Skeletal muscle satellite cell (primary cell): ENCODE data around the gene PTPRG.
A peak's percentile ranks its signal among the peaks of the same experiment; 100 is the strongest.

ENCODE experiments used
- H3K27me3 ChIP-seq: 2 replicates; pipeline ENCODE4 v1.7.0; 2013; ENCODE audit warnings: low read length; ENCODE audit not compliant: control insufficient read depth, insufficient read depth
- H3K36me3 ChIP-seq: 2 replicates; pipeline ENCODE4 v1.7.0; 2013; ENCODE audit warnings: mild to moderate bottlenecking, control low read depth, low read length; ENCODE audit not compliant: insufficient read depth
- H3K4me1 ChIP-seq: 2 replicates; pipeline ENCODE4 v1.7.0; 2013; ENCODE audit warnings: low read length; ENCODE audit not compliant: control insufficient read depth, insufficient read depth
- H3K4me2 ChIP-seq: 2 replicates; pipeline ENCODE4 v1.7.0; 2013; ENCODE audit warnings: mild to moderate bottlenecking, low read length
- H3K4me3 ChIP-seq: 2 replicates; pipeline ENCODE4 v1.7.0; 2013; ENCODE audit warnings: low read length
- H3K9ac ChIP-seq: 2 replicates; pipeline ENCODE4 v1.7.0; 2013; ENCODE audit warnings: mild to moderate bottlenecking, low read depth, low read length, moderate library complexity
- H3K9me3 ChIP-seq: replicated peaks from 2 replicates; pipeline ENCODE4 v1.7.0; 2013; ENCODE audit warnings: mild to moderate bottlenecking, control low read depth, low read length

PTPRG gene

DNA sequence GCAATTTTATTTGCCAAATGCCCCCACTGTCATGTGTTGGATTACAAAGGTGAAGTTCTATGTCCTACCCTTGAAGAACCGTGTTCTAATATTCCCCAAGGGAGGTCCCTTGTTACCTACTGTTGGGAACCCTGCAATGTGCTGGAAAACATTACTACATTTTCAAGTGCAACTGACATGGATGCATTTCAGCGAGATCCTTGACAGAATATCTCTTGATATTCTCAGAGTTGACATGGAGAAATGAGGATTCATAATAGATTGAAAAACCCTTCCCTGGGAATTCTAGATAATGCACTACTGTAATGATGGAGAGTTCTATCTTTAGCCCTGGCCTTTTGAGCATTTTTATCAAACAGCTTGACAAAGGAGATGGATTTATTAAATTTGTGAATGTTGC is 414.6 kb downstream of the PTPRG start:
- H3K27me3 ChIP-seq: no peaks in the 10 kb centered on the region
- H3K4me2 ChIP-seq: no peak overlapping the region
- no peak overlapping the region for H3K9ac ChIP-seq
- H3K9me3 ChIP-seq: no peaks in the 10 kb centered on the region
- H3K4me3 ChIP-seq: no peak overlapping the region
- H3K4me1 ChIP-seq: peaks cover 17% of the 10 kb centered on the region
- no peaks in the 10 kb centered on the region for H3K36me3 ChIP-seq

DNA sequence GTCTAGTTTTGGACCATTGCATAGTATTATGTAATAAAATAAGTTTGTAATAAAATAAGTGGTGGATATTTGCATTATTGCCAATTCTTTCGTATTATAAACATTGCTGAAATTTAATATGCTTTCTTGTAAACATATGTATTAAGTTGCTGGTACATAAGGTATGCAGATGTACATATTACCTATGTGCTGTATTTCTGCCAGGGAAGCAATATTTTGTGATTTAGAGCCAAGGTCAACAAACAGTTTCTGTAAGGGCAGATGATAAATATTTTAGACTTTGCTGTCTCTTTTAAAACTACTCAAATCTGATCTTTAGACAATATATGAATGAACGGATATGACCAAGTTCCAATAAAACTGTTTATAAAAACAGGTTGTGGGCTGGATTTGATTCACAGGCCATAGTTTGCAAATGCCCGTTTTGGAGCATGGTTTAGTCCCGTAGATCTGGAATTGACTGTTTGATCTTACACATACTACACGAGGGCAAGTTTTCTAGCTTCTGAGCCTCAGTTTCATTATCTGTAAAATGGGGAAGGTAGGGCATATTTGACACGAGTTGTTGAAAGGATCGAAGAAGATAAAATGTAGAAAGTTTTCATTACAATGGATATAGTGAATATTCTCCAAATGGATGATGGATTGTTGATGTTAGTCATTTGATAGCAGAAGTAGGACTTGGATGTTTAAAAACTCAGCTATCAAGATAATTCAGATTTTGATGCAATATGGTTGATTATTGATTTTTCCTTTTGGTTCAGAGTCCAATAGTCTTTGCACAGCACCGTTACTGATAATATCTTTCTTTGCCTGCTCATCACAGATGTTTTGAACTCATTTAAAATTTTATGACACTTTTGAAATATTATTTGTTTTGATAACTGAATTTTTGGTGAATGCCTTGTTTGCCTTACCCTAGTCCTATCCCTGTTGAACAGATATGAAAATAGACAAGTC is 417.4 kb downstream of the PTPRG start:
- no peak overlapping the region for H3K9ac ChIP-seq
- H3K4me1 ChIP-seq: peaks cover 17% of the 10 kb centered on the region
- H3K36me3 ChIP-seq: no peaks in the 10 kb centered on the region
- no peaks in the 10 kb centered on the region for H3K27me3 ChIP-seq
- no peak overlapping the region for H3K4me3 ChIP-seq
- H3K9me3 ChIP-seq: no peaks in the 10 kb centered on the region
- no peak overlapping the region for H3K4me2 ChIP-seq

DNA sequence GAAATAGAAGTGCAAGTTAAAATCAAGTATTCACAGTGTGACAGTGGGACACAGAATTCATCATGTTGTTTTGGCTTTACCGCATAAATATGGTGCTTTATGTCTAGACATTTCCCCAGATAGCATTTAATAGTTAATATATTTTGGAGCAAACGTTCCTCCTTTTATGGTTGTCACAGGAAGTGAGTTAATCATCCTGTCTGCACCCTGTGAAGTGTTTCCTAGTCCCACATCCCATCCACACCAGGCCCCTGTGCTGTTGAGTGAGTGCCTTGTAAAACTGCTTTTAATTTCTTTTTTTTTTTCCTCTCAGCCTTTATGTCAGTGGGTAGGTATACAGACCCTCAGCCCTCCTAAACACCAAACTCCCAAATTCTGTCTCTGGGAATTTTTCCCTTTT is 418.3 kb downstream of the PTPRG start:
- Histone ChIP-seq H3K36me3 (no peaks in the 10 kb centered on the region), H3K27me3 (no peaks in the 10 kb centered on the region), H3K4me1 (peaks cover 18% of the 10 kb centered on the region), H3K4me3 (no peak overlapping the region), H3K9me3 (no peaks in the 10 kb centered on the region), H3K9ac (peak overlapping the region; percentile 46), H3K4me2 (peak overlapping the region; percentile 43)

DNA sequence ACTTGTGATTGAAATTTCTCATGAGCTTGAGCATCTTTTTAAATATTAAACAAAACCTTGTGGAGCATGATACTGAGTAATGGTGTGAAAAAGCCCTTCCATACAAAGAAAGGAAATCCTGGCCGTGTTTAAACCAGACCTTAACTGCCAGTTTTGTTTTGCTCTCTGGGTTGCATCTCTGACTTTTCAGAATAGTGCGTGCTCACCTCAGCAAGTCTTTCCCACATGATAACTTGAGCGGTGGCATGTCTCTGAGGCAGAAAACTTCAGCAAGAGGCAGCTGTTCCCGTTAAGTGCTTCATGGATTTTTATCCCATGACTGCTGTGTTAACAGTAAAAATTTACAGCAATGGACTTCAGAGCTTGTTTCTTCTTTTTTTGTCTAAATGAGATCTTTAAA is 418.7 kb downstream of the PTPRG start:
- no peaks in the 10 kb centered on the region for H3K27me3 ChIP-seq
- H3K36me3 ChIP-seq: no peaks in the 10 kb centered on the region
- no peaks in the 10 kb centered on the region for H3K9me3 ChIP-seq
- H3K4me1 ChIP-seq: peaks cover 22% of the 10 kb centered on the region
- no peak overlapping the region for H3K4me3 ChIP-seq
- peak overlapping the region; percentile 46 for H3K9ac ChIP-seq
- H3K4me2 ChIP-seq: peak overlapping the region; percentile 43

DNA sequence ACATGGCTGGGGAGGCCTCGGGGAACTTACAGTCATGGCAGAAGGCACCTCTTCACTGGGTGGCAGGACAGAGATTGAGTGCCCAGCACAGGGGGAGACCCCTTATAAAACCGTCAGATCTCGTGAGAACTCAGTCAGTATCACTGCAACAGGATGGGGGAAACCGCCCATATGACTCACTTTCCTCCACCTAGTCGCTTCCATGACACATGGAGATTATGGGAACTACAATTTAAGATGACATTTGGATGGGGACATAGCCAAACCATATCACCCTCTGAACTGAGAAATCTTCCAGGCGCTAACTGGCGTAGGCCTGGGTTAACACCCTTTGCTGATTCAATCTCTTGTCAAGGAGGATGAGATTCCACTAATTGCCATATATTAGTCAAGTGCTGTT is 419.7 kb downstream of the PTPRG start:
- H3K36me3 ChIP-seq: no peaks in the 10 kb centered on the region
- no peak overlapping the region for H3K4me3 ChIP-seq
- H3K4me2 ChIP-seq: no peak overlapping the region
- peaks cover 26% of the 10 kb centered on the region for H3K4me1 ChIP-seq
- H3K9ac ChIP-seq: no peak overlapping the region
- no peaks in the 10 kb centered on the region for H3K9me3 ChIP-seq
- no peaks in the 10 kb centered on the region for H3K27me3 ChIP-seq

DNA sequence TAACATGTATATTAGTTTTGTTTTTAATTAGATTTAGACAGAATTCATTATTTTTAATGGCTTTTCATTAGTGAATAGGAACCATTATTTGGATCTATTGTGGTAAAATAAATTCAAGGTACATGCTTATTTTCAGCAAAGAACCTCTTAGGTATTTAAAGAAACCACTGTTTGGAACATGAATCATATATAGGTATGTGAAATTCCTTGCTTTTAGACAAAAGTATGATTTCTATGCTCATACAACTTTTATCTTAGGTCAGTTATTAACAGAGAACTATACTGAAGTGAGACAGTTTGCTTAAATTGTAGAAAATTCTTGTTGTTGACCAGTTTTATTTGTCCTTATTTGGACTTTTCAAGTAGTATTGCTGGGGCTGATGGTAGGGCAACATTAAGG is 422.1 kb downstream of the PTPRG start:
- H3K4me3 ChIP-seq: no peak overlapping the region
- H3K36me3 ChIP-seq: no peaks in the 10 kb centered on the region

DNA sequence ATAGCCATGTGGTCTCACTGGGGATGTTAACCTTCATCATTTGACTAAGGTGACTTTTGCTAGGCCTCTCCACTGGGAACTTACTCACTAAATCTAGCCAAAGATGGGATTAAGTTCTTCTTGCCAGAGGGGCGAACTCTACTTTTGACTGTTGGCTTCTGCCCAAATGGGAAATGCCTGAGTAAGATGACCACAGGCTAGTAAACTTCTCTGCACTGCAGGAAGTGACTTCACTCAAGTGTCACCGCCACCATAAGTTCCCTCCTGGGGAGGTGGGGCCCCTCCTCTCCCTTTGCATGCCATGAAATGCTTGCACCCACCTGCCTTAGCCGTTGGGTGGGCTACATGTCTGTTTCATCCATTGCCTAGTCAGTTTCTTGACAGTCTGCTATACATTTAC is 423.6 kb downstream of the PTPRG start:
- Histone ChIP-seq H3K4me1 (peaks cover 18% of the 10 kb centered on the region), H3K27me3 (no peaks in the 10 kb centered on the region), H3K4me2 (no peak overlapping the region), H3K36me3 (no peaks in the 10 kb centered on the region), H3K9me3 (no peaks in the 10 kb centered on the region), H3K9ac (no peak overlapping the region), H3K4me3 (no peak overlapping the region)

More for the DNA sequence above, 422.1 kb downstream of the PTPRG start:
- no peak overlapping the region for H3K4me2 ChIP-seq
- no peaks in the 10 kb centered on the region for H3K27me3 ChIP-seq
- H3K4me1 ChIP-seq: peaks cover 26% of the 10 kb centered on the region
- no peaks in the 10 kb centered on the region for H3K9me3 ChIP-seq
- no peak overlapping the region for H3K9ac ChIP-seq

DNA sequence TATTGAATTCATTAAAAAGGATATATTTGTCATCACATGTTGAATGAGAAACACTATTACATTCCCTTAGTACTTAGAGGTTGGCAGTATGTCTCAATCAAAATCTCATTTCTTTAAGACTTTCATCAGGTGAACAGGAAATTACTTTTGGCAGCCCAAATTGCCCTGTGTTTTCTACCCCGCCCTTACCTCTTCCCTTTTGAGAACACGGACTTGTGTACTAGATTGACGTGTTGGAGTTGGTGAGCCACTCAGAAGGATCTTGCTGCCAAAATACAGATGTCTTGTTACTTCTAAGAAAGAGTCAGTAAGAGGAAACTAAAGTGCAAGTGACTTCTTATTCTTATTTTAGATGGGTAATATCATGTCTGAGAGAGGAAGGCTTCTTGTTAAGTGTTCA is 425.1 kb downstream of the PTPRG start:
- Histone ChIP-seq H3K4me3 (no peak overlapping the region), H3K27me3 (no peaks in the 10 kb centered on the region), H3K9ac (no peak overlapping the region), H3K36me3 (no peaks in the 10 kb centered on the region), H3K4me1 (peaks cover 10% of the 10 kb centered on the region), H3K9me3 (no peaks in the 10 kb centered on the region), H3K4me2 (no peak overlapping the region)

DNA sequence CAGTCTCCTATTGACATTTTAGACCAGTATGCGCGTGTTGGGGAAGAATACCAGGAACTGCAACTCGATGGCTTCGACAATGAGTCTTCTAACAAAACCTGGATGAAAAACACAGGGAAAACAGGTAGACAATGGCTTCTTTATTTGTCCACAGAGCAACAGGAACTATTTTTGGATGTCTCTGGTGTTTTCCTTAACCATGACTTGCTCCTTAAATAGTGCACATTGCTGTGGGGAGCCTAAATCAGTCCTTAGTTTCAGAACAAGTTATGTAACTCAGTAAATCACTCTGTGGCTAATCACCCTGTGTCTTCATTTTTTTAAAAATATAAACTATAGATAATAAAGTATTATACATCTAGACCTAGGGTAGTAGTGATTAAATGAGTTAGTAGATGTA is 428.3 kb downstream of the PTPRG start:
- Histone ChIP-seq H3K9ac (no peak overlapping the region), H3K4me3 (no peak overlapping the region), H3K4me1 (peaks cover 8% of the 10 kb centered on the region), H3K4me2 (no peak overlapping the region), H3K9me3 (no peaks in the 10 kb centered on the region), H3K36me3 (no peaks in the 10 kb centered on the region), H3K27me3 (no peaks in the 10 kb centered on the region)

DNA sequence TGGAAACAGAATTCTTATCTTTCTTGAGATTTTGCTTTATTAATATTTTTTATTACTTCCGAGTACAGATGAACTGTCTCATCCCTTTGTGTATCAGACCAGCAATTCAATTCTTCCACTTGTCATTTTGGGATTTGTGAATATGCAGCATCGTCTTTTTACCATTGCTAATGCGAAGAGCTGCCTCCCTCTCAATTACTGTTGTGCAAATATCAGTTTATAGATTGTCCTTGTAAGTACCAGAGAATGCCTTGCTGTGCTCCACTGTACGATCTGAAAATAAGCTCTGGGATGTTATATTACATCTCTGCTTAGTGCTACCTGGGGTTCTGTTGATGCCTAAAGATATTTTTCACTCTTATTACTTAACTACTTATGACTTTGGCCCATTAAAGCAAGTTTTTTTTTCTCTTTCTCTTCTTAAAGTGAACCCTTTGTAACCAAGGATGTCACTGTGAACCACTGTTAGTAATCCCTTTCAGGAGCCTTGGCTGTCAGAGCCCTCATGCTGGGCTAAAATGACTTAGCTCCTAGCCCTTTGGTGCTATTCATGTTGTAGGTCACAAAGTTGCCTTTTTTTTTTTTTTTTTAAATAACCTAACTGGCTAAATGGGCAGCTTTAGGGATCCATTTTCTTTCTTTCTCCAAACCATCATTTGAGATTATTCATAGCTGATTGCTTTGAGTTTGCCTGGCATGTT is 429.1 kb downstream of the PTPRG start:
- no peaks in the 10 kb centered on the region for H3K4me1 ChIP-seq
- H3K36me3 ChIP-seq: no peaks in the 10 kb centered on the region
- no peaks in the 10 kb centered on the region for H3K27me3 ChIP-seq
- H3K9ac ChIP-seq: no peak overlapping the region
- H3K4me2 ChIP-seq: no peak overlapping the region
- H3K9me3 ChIP-seq: no peaks in the 10 kb centered on the region
- no peak overlapping the region for H3K4me3 ChIP-seq

DNA sequence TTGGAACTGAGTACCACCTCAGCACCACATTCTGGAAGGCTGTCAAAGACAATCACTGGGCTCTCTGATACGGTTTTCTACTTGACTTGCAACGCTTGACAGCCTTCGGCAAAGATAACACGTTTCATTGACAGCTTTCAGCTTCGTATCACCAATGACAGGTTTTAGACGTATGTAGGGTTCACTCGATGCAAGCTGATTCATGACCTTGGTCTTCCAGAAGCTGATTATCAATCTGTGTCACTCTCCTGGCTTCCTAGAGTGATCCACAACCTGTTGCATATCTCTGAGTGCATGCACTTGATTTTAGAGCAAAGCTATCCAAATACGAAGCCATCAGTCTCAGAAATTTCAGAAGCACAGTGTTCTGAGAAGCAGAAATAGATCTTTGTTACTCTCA is 430.3 kb downstream of the PTPRG start:
- Histone ChIP-seq H3K4me3 (no peak overlapping the region), H3K4me2 (no peak overlapping the region), H3K4me1 (peaks cover 7% of the 10 kb centered on the region), H3K27me3 (no peaks in the 10 kb centered on the region), H3K9ac (no peak overlapping the region), H3K36me3 (no peaks in the 10 kb centered on the region), H3K9me3 (no peaks in the 10 kb centered on the region)
